Spleen (tissue), 11 donors: ENCODE data around the gene MMD2. TPM values are rescaled to one million over a fixed set of nuclear protein-coding genes. Genes with fewer than 3 reads are reported as not detected.

Experiments used
- DNase-seq: peaks from one replicate; pipeline ENCODE4 v3.0.0-alpha.2; 2020
- H3K27ac ChIP-seq, 8 donors: fragments of 200-600 bp; sonication (generic) in 7 of 8; 1 replicate in 4 of 8; 2 replicates in 4 of 8; pipeline versions ENCODE4 v1.5.0 to v1.8.0; 2016 to 2021; ENCODE audit warnings: inconsistent platforms in 4 of 8, mild to moderate bottlenecking in 4 of 8, moderate library complexity in 1 of 8
- H3K27me3 ChIP-seq, 7 donors: fragments of 200-600 bp; sonication (generic) in 6 of 7; replicated peaks in 1 of 7; 1 replicate in 4 of 7; 2 replicates in 3 of 7; pipeline versions ENCODE4 v1.5.0 to v1.8.0; 2016 to 2021; ENCODE audit warnings: inconsistent platforms in 3 of 7, mild to moderate bottlenecking in 1 of 7
- H3K36me3 ChIP-seq, 6 donors: fragments of 200-600 bp; sonication (generic) in 5 of 6; 1 replicate in 4 of 6; 2 replicates in 2 of 6; pipeline versions ENCODE4 v1.5.0 to v1.8.0; 2016 to 2021; ENCODE audit warnings: inconsistent platforms in 2 of 6
- H3K4me1 ChIP-seq, 6 donors: fragments of 200-600 bp; sonication (generic) in 5 of 6; 1 replicate in 3 of 6; 2 replicates in 3 of 6; pipeline versions ENCODE4 v1.5.0 to v1.8.0; 2016 to 2021; ENCODE audit warnings: inconsistent platforms in 3 of 6
- H3K4me3 ChIP-seq, 8 donors: fragments of 200-600 bp; sonication (generic) in 7 of 8; 1 replicate in 4 of 8; 2 replicates in 4 of 8; pipeline versions ENCODE4 v1.5.0 to v1.8.0; 2016 to 2021; ENCODE audit warnings: inconsistent platforms in 4 of 8, mild to moderate bottlenecking in 4 of 8, moderate library complexity in 2 of 8
- H3K9me3 ChIP-seq, 8 donors: fragments of 200-600 bp; sonication (generic) in 7 of 8; 1 replicate in 4 of 8; 2 replicates in 4 of 8; pipeline versions ENCODE4 v1.5.0 to v1.8.0; 2016 to 2021; ENCODE audit warnings: inconsistent platforms in 4 of 8
- CTCF ChIP-seq, 11 experiments: fragments of 200-600 bp in 7 of 11; fragments of 450-650 bp in 4 of 11; sonication (generic) in 4 of 11; IDR thresholded peaks in 8 of 11; conservative IDR thresholded peaks in 3 of 11; 1 replicate in 7 of 11; 2 replicates in 4 of 11; pipeline versions ENCODE4 v1.4.0 to v1.8.0; 2016 to 2021; ENCODE audit warnings: antibody characterized with exemption in 11 of 11, inconsistent platforms in 4 of 11, mild to moderate bottlenecking in 1 of 11
- POLR2A ChIP-seq, 3 donors: fragments of 450-650 bp; IDR thresholded peaks; one replicate each; pipeline ENCODE4 v1.5.1; 2017; ENCODE audit warnings: antibody characterized with exemption in 3 of 3, mild to moderate bottlenecking in 1 of 3
- POLR2AphosphoS5 ChIP-seq, 3 donors: sonication (generic); formaldehyde crosslinking; IDR thresholded peaks; one replicate each; pipeline ENCODE4 v1.5.1; 2017; ENCODE audit warnings: antibody characterized with exemption in 3 of 3
- WGBS, 5 donors: extraction: QIAGEN DNeasy Blood & Tissue Kit in 3 of 5; methylation state at CpG; one replicate each; pipeline versions ENCODE4 v1.1.5 to v1.1.7; 2013 to 2018; 5-methylcytosine and 5-hydroxymethylcytosine counted together
- intact Hi-C: fragments of 100-400 bp; cut with DNase I; formaldehyde crosslinking; loops from one replicate; pipeline ENCODE4 v1.15.0; 2023; ENCODE audit warnings: low total_unique reads
- polyA plus RNA-seq, 3 donors: library from polyadenylated mRNA; stranded (reverse); fragments of 200-250 nt; gene quantifications; one replicate each; pipeline ENCODE4 v1.2.1, GENCODE V29; 2013
- total RNA-seq, 7 donors: library from RNA; depleted of rRNA in 3 of 7; stranded (reverse); fragments of >200 nt in 3 of 7; fragmentation: NEBNext Ultra II Directional in 4 of 7; extraction: Animal tissue kit (Norgen Biotek cat#: 25700) in 4 of 7; gene quantifications; one replicate each; pipeline versions ENCODE4 v1.1.0 to v1.2.1, GENCODE V29; 2016 to 2021
- donor health status: healthy with polysubstance abuse.
- donor health status: DM: no; HTN: no; CAD: no; lungs with moderate emphysema.
- donor health status: DM: no; HTN: no; CAD: no.
- donor health status: Bipolar disorder and iron deficiency.
- donor health status: healthy.
- donor health status: DM: no; HTN: no; CAD: no.
- donor health status: DM: yes; HTN: yes; CAD: no.

Gene MMD2
- total and polyA plus RNA-seq, 10 donors = not detected

- Histone ChIP-seq H3K9me3 (no peaks in the 10 kb centered on the region), H3K27me3 (peaks cover 0 to 77% (median 6%) of the 10 kb centered on the region in 7 donors), H3K4me3 (no peak overlapping the region), H3K36me3 (no peaks in the 10 kb centered on the region), H3K27ac (no peak overlapping the region), H3K4me1 (peaks cover 0 to under 1% (median 0%) of the 10 kb centered on the region in 6 donors)
- DNase-seq = no peak
- intact Hi-C loops = no loop called here
- no peak for TF ChIP-seq POLR2AphosphoS5 (IDR thresholded peaks at IDR 0.05)
- TF ChIP-seq CTCF (IDR thresholded peaks at IDR 0.05 in 8 of 11, conservative IDR thresholded peaks at IDR 0.05 in 3 of 11) = no peak
- no peak for TF ChIP-seq POLR2A (IDR thresholded peaks at IDR 0.05)
- 93 to 97% (median 96%) methylated on average over 17 to 18 of the region's 18 CpGs for WGBS, 5 donors
These were observed 82.4 kb downstream of the MMD2 start for GRCh38 chr7:4876586-4876985.

GRCh38 chr7:4875391-4875790 is 83.6 kb downstream of the MMD2 start:
- H3K27ac ChIP-seq = no peak overlapping the region
- H3K4me3 ChIP-seq = no peak overlapping the region
- no peaks in the 10 kb centered on the region for H3K36me3 ChIP-seq
- TF ChIP-seq POLR2A (IDR thresholded peaks at IDR 0.05) (no peak), POLR2AphosphoS5 (IDR thresholded peaks at IDR 0.05) (no peak), CTCF (IDR thresholded peaks at IDR 0.05 in 8 of 11, conservative IDR thresholded peaks at IDR 0.05 in 3 of 11) (no peak)
- DNase-seq = no peak
- H3K4me1 ChIP-seq = no peaks in the 10 kb centered on the region
- H3K9me3 ChIP-seq = no peaks in the 10 kb centered on the region
- WGBS, 5 donors = 90 to 94% (median 93%) methylated on average over 15 of the region's 15 CpGs
- peaks cover 0 to 77% (median 10%) of the 10 kb centered on the region in 7 donors for H3K27me3 ChIP-seq
- intact Hi-C loops = no loop called here

GRCh38 chr7:4873071-4873944 is 85.7 kb downstream of the MMD2 start:
- DNase-seq = no peak
- Histone ChIP-seq H3K27me3 (peaks cover 0 to 62% (median 10%) of the 10 kb centered on the region in 7 donors), H3K36me3 (no peaks in the 10 kb centered on the region), H3K4me3 (no peak overlapping the region), H3K4me1 (no peaks in the 10 kb centered on the region), H3K27ac (no peak overlapping the region), H3K9me3 (peaks cover 0 to 9% (median 0%) of the 10 kb centered on the region in 8 donors)
- no peak for TF ChIP-seq POLR2AphosphoS5 (IDR thresholded peaks at IDR 0.05)
- no peak for TF ChIP-seq POLR2A (IDR thresholded peaks at IDR 0.05)
- TF ChIP-seq CTCF (IDR thresholded peaks at IDR 0.05 in 8 of 11, conservative IDR thresholded peaks at IDR 0.05 in 3 of 11) = no peak
- 84 to 90% (median 87%) methylated on average over 28 to 31 of the region's 31 CpGs for WGBS, 5 donors
- intact Hi-C loops = no loop called here

GRCh38 chr7:4871930-4872675 is 86.9 kb downstream of the MMD2 start:
- no peak for DNase-seq
- Histone ChIP-seq H3K36me3 (no peaks in the 10 kb centered on the region), H3K4me3 (no peak overlapping the region), H3K27ac (no peak overlapping the region), H3K9me3 (peaks cover 0 to 15% (median 0%) of the 10 kb centered on the region in 8 donors), H3K27me3 (peaks cover 0 to 50% (median 10%) of the 10 kb centered on the region in 7 donors), H3K4me1 (no peaks in the 10 kb centered on the region)
- 63 to 78% (median 72%) methylated on average over 14 to 19 of the region's 19 CpGs for WGBS, 5 donors
- TF ChIP-seq POLR2A (IDR thresholded peaks at IDR 0.05) (no peak), CTCF (IDR thresholded peaks at IDR 0.05 in 8 of 11, conservative IDR thresholded peaks at IDR 0.05 in 3 of 11) (no peak), POLR2AphosphoS5 (IDR thresholded peaks at IDR 0.05) (no peak)
- intact Hi-C loops = no loop called here
